Activated CD8-positive, alpha-beta memory T cell treated with anti-CD3 and anti-CD28 coated beads, Interleukin-2, amount 50 U/mL, for 1 hour (primary cell): ENCODE measurements around the gene UQCC2.

ENCODE experiments used
- DNase-seq: peaks from one replicate; pipeline ENCODE4 v3.0.0-alpha.2; 2020; ENCODE audit errors: extremely low read depth

Gene UQCC2

GRCh38 chr6:33654831-33655554, 56.5 kb downstream of the UQCC2 start:
- no peak for DNase-seq

GRCh38 chr6:33652002-33652401, 59.5 kb downstream of the UQCC2 start:
- no peak for DNase-seq

DNA sequence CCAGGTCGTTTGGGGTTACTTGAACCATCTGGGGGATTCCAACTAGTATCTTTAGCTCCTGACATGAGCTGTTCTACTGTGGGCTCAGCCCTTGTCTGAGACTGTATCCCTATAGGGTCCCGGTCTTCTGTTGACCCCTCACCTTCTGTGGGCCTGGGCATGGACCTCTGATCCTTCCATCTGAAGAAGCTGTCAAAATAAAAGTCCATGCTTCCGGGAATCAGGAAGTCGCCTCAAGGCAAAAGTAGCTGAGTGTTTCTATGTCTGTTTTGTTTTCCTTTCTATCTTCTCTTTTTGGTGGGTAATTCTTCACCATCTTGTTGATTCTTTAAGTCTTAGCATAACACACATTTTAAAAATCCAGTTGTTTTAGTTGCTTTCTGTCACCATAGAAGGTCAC, 60.1 kb downstream of the UQCC2 start:
- DNase-seq: no peak
